A549 treated with Mapracorat at 1 μM for 4 hours (cell line): ENCODE data around the gene DBNL. TPM values are rescaled to one million over a fixed set of nuclear protein-coding genes. Genes with fewer than 3 reads are reported as not detected.

Source experiments
- total RNA-seq: library from RNA; stranded (reverse); fragments of 200-300 nt; extraction: Qiagen RNA extraction; gene quantifications from 5 replicates; pipeline ENCODE4 v1.2.3, GENCODE V29; 2022

The DBNL gene
- total RNA-seq = 59.1 to 68.9 TPM (median 68.1 TPM) in 5 replicates

DNA sequence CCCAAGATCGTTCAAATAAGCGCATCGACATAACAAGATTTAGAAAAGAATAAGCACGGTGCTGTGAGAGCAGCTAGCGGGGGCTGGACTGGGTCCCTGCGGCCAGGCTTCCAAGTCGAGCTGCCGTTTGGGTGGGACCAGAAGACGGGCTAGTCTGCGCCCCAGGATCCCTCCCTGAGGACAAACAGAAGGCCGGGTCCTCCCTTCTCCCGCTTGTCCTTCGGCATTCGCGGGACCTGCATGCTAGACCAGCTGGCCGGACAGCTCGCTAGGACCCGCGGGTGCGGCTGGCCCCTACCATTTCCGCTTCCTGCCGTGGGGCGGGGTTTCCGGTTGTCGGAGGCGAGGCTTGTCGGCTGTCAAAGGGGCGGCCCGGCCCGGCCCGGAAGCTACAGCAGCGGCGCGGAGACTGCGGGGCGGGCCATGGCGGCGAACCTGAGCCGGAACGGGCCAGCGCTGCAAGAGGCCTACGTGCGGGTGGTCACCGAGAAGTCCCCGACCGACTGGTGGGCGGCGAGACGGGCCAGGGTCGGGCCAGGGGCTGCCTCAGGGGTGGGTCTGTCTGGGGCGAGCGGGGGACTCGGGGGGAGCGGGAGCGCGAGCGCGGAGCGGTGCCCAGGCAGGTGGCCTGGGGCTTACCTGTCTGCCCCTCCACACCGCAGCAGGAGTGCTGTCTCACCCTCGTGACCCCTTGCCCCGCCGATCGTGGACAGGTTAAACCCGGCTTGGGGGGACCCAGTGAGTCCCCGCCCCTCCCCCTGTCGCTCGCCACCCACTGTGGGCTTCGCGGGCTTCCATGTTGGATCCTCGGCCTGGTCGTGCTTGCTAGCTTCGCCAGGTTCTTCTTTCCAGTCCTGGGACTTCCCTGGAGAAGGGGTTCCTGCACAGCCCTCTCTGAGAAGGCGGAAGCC lies at the start of gene DBNL:
Gene DBNL, plus strand, starts transcription at position 388 of the 911 bp plus-strand sequence. Its CDS starts 36 bp downstream, at position 424.

GRCh38 chr7:43997532-43997931 lies 47.0 kb upstream of the DBNL start, which contains the start of gene SPDYE1:
Gene SPDYE1, plus strand, starts transcription at chr7:43997897. Its CDS starts 2,053 bp downstream, at chr7:43999950.

GRCh38 chr7:44065431-44066110 lies 21.1 kb downstream of the DBNL start, which contains the start of gene PGAM2:
Gene PGAM2, minus strand, starts transcription at chr7:44065567. Its CDS starts 38 bp downstream, at chr7:44065529.

DNA sequence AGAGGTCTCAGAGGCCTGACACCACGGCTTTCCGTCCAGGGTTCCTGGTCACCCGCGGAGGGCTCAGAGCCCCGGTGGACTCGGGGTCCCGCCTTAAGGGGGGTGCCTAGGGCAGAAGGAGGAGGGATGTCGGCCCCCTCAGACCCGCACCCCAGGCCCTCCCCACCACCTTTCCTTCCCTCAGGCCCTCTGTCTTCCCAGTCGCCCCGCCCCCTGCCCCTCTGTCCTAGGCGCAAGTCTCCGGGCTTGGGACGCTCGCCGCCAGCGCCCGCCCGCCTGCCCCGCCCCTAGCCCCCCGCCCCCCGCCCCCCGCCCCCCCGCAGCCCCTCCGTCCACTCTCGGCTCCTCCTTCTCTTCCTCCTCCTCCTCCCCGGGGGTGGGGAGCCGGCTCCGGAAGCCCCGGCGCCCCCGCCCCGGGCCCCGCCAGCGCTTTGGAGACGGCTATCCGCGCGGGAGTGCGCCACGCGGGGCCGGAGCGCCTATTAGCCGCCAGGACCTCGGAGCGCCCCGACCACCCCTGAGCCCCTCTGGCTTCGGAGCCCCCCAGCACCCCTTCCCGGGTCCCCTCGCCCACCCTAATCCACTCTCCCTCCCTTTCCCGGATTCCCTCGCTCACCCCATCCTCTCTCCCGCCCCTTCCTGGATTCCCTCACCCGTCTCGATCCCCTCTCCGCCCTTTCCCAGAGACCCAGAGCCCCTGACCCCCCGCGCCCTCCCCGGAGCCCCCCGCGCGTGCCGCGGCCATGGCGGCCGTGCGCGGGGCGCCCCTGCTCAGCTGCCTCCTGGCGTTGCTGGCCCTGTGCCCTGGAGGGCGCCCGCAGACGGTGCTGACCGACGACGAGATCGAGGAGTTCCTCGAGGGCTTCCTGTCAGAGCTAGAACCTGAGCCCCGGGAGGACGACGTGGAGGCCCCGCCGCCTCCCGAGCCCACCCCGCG lies 59.7 kb downstream of the DBNL start, which contains the start of gene AEBP1:
Gene AEBP1, plus strand, starts transcription at position 423 of the 937 bp plus-strand sequence. Its CDS starts 321 bp downstream, at position 744.

Other genes starting within 250 kb of the DBNL start
- gene MRPS24, start 175.2 kb upstream of the DBNL start, total RNA-seq = 239 to 262 TPM (median 248 TPM) in 5 replicates
- 26.0 to 29.4 TPM (median 28.3 TPM) in 5 replicates for gene URGCP, start 138.1 kb upstream of the DBNL start, total RNA-seq
- 7.3 to 11.5 TPM (median 10.0 TPM) in 5 replicates for gene UBE2D4, start 118.3 kb upstream of the DBNL start, total RNA-seq
- gene SPDYE1, start 46.8 kb upstream of the DBNL start, total RNA-seq = not detected in 5 replicates
- gene PGAM2, start 20.9 kb downstream of the DBNL start, total RNA-seq = not detected in 5 replicates
- gene POLM, start 37.8 kb downstream of the DBNL start, total RNA-seq = 5.3 to 7.9 TPM (median 6.5 TPM) in 5 replicates
- gene AEBP1, start 59.6 kb downstream of the DBNL start, total RNA-seq = 0.19 TPM in 1 of 5 replicates, not detected in the others
- 144 to 178 TPM (median 160 TPM) in 5 replicates for gene POLD2, start 78.8 kb downstream of the DBNL start, total RNA-seq
- gene MYL7, start 96.6 kb downstream of the DBNL start, total RNA-seq = not detected in 5 replicates
- gene GCK, start 144.7 kb downstream of the DBNL start, total RNA-seq = not detected in 5 replicates
- gene YKT6, start 156.3 kb downstream of the DBNL start, total RNA-seq = 113 to 122 TPM (median 116 TPM) in 5 replicates